SU-DHL-6 (cell line): ENCODE measurements around the gene NXPH1.

Experiments
- H2AFZ ChIP-seq: fragments of 200-600 bp; sonication (generic); 2 replicates; pipeline ENCODE4 v1.6.1; 2014; ENCODE audit warnings: low read depth, mild to moderate bottlenecking, moderate library complexity, mixed read lengths, antibody characterized with exemption, low read length; ENCODE audit not compliant: severe bottlenecking
- H3F3A ChIP-seq: fragments of 200-600 bp; shearing (Covaris generic); 2 replicates; pipeline ENCODE4 v1.6.0; 2016; ENCODE audit warnings: antibody characterized with exemption, mild to moderate bottlenecking; ENCODE audit not compliant: insufficient read depth
- H3K27ac ChIP-seq: fragments of 200-600 bp; sonication (generic); 2 replicates; pipeline ENCODE4 v1.5.1; 2016; ENCODE audit warnings: low read depth, mild to moderate bottlenecking, low read length, moderate library complexity, mixed read lengths
- H3K27me3 ChIP-seq: fragments of 200-600 bp; sonication (generic), shearing (Covaris generic); 2 replicates; pipeline ENCODE4 v1.6.0; 2014; ENCODE audit warnings: mild to moderate bottlenecking, low read length
- H3K36me3 ChIP-seq: fragments of 200-600 bp; sonication (generic); 2 replicates; pipeline ENCODE4 v1.6.1; 2014; ENCODE audit warnings: mild to moderate bottlenecking, low read length, mixed read lengths
- H3K4me2 ChIP-seq: fragments of 300-600, 200-600 bp; shearing (Covaris generic), sonication (generic); 2 replicates; pipeline ENCODE4 v1.6.0; 2014; ENCODE audit warnings: low read length, low read depth, mild to moderate bottlenecking; ENCODE audit not compliant: poor library complexity, severe bottlenecking
- H3K4me3 ChIP-seq: fragments of 200-600 bp; sonication (generic); 2 replicates; pipeline ENCODE4 v1.5.1; 2014; ENCODE audit warnings: antibody characterized with exemption, low read length, mild to moderate bottlenecking, mixed read lengths; ENCODE audit not compliant: insufficient read depth, poor library complexity, severe bottlenecking
- H3K79me2 ChIP-seq: fragments of 200-600 bp; sonication (generic); 2 replicates; pipeline ENCODE4 v1.6.1; 2014; ENCODE audit warnings: mild to moderate bottlenecking, low read length, moderate library complexity; ENCODE audit not compliant: insufficient read depth
- H3K9ac ChIP-seq: fragments of 200-600 bp; sonication (generic); 2 replicates; pipeline ENCODE4 v1.7.0; 2014; ENCODE audit warnings: mild to moderate bottlenecking, low read length
- H3K9me2 ChIP-seq: fragments of 200-600 bp; sonication (generic); replicated peaks from 2 replicates; pipeline ENCODE4 v1.6.1; 2014; ENCODE audit warnings: low read length; ENCODE audit not compliant: insufficient read depth
- H3K9me3 ChIP-seq: fragments of 200-600 bp; sonication (generic); 2 replicates; pipeline ENCODE4 v1.6.1; 2014; ENCODE audit warnings: low read length, mixed read lengths; ENCODE audit not compliant: insufficient read depth
- H4K20me1 ChIP-seq: fragments of 200-600 bp; sonication (generic); 2 replicates; pipeline ENCODE4 v1.6.1; 2014; ENCODE audit warnings: low read depth, mild to moderate bottlenecking, antibody characterized with exemption, low read length, moderate library complexity, mixed read lengths
- EZH2phosphoT487 ChIP-seq: fragments of 200-600 bp; sonication (generic), shearing (Covaris generic); conservative IDR thresholded peaks from 2 replicates; pipeline ENCODE4 v1.6.1; 2018; ENCODE audit warnings: mild to moderate bottlenecking, antibody characterized with exemption, low read length, moderate library complexity, mixed read lengths
- TF ChIP-seq, protein P1 (sequence below): fragments of 200-600 bp; sonication (generic); IDR thresholded peaks from one replicate; pipeline ENCODE4 v1.5.1; 2017; ENCODE audit warnings: antibody characterized with exemption, mild to moderate bottlenecking, low read length, moderate library complexity; ENCODE audit not compliant: insufficient read depth, poor library complexity, severe bottlenecking

Gene NXPH1

DNA sequence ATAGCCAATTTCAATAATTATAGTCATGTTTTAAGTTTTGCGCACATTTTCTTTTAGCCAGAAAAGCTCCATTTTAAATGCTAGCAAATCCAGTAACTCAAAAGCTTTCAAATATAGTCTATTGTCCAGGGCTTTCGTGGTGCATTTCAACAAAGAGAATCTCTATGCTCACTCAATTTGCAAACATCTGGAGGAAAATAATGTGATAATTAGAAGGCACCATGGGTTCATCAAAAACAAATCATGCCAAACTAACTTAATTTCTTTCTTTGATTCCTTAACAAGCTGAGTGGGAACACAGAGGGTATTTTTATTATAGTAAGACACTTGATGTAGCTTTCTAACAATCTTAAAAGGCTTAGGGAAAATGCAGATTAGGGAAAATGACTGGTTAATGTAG, 179.8 kb downstream of the NXPH1 start:
- H3K4me3 ChIP-seq: no peak overlapping the region
- H3K27ac ChIP-seq: no peak overlapping the region
- no peaks in the 10 kb centered on the region for H3K27me3 ChIP-seq
- H3K9me2 ChIP-seq: no peaks in the 10 kb centered on the region
- no peak overlapping the region for H3K9ac ChIP-seq
- H3F3A ChIP-seq: no peaks in the 10 kb centered on the region
- H3K36me3 ChIP-seq: no peaks in the 10 kb centered on the region
- H3K4me2 ChIP-seq: no peak overlapping the region
- no peak overlapping the region for H2AFZ ChIP-seq
- H3K79me2 ChIP-seq: no peaks in the 10 kb centered on the region
- H3K9me3 ChIP-seq: no peaks in the 10 kb centered on the region
- no peaks in the 10 kb centered on the region for H4K20me1 ChIP-seq
- no peak for TF ChIP-seq EZH2phosphoT487
- TF ChIP-seq, protein P1, sequence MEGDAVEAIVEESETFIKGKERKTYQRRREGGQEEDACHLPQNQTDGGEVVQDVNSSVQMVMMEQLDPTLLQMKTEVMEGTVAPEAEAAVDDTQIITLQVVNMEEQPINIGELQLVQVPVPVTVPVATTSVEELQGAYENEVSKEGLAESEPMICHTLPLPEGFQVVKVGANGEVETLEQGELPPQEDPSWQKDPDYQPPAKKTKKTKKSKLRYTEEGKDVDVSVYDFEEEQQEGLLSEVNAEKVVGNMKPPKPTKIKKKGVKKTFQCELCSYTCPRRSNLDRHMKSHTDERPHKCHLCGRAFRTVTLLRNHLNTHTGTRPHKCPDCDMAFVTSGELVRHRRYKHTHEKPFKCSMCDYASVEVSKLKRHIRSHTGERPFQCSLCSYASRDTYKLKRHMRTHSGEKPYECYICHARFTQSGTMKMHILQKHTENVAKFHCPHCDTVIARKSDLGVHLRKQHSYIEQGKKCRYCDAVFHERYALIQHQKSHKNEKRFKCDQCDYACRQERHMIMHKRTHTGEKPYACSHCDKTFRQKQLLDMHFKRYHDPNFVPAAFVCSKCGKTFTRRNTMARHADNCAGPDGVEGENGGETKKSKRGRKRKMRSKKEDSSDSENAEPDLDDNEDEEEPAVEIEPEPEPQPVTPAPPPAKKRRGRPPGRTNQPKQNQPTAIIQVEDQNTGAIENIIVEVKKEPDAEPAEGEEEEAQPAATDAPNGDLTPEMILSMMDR: no peak

- Histone ChIP-seq H3K4me2 (no peak overlapping the region), H3K79me2 (no peaks in the 10 kb centered on the region)
Observed at GRCh38 chr7:8615019-8615418, 181.6 kb downstream of the NXPH1 start.

DNA sequence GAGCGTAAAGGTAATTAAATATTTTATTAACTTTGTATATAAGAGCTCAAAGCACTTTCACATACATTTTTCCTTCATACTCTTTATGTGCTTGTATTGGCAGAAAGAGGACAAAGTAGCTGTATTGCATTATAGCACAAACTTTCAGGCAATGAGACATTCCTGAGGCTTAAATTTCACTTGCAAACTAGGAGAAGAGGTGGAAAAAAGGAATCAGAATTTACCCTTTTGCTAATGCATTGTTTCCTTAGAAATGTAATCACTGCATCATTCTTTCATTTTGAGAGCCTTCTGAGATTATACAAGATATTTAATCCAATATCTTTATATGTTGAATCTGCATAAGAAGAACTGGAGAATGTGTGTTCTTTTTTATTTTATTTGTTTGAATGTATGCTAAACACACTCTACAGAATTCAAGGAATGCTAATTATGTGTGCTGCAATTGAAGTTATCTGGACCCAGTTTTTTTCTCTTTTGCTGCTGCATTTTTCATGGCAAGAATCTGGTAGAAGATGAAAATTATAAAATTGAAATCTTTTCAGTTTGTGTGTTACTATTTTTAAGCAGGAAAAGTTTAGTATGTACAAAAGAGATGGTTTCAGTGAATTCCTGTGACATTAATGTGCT, 185.1 kb downstream of the NXPH1 start:
- Histone ChIP-seq H3F3A (no peaks in the 10 kb centered on the region), H4K20me1 (no peaks in the 10 kb centered on the region), H3K9ac (no peak overlapping the region), H3K27ac (no peak overlapping the region), H2AFZ (no peak overlapping the region), H3K9me2 (no peaks in the 10 kb centered on the region), H3K4me2 (no peak overlapping the region), H3K36me3 (no peaks in the 10 kb centered on the region), H3K79me2 (no peaks in the 10 kb centered on the region), H3K9me3 (no peaks in the 10 kb centered on the region), H3K27me3 (no peaks in the 10 kb centered on the region), H3K4me3 (no peak overlapping the region)
- no peak for TF ChIP-seq EZH2phosphoT487
- TF ChIP-seq, protein P1: no peak

More at GRCh38 chr7:8615019-8615418, 181.6 kb downstream of the NXPH1 start:
- Histone ChIP-seq H3F3A (no peaks in the 10 kb centered on the region), H3K27me3 (no peaks in the 10 kb centered on the region), H3K9ac (no peak overlapping the region), H3K27ac (no peak overlapping the region), H3K4me3 (no peak overlapping the region), H3K9me2 (no peaks in the 10 kb centered on the region), H4K20me1 (no peaks in the 10 kb centered on the region), H3K36me3 (no peaks in the 10 kb centered on the region), H3K9me3 (no peaks in the 10 kb centered on the region), H2AFZ (no peak overlapping the region)
- TF ChIP-seq, protein P1: no peak
- no peak for TF ChIP-seq EZH2phosphoT487

- no peak overlapping the region for H3K4me3 ChIP-seq
- no peaks in the 10 kb centered on the region for H3K9me2 ChIP-seq
- H3K9ac ChIP-seq: no peak overlapping the region
- no peaks in the 10 kb centered on the region for H3F3A ChIP-seq
- no peak overlapping the region for H3K27ac ChIP-seq
- no peaks in the 10 kb centered on the region for H3K9me3 ChIP-seq
- no peak overlapping the region for H2AFZ ChIP-seq
- TF ChIP-seq EZH2phosphoT487: no peak
- TF ChIP-seq, protein P1: no peak
- H4K20me1 ChIP-seq: no peaks in the 10 kb centered on the region
- no peaks in the 10 kb centered on the region for H3K36me3 ChIP-seq
- H3K27me3 ChIP-seq: no peaks in the 10 kb centered on the region
- H3K79me2 ChIP-seq: no peaks in the 10 kb centered on the region
- H3K4me2 ChIP-seq: no peak overlapping the region
Observed at GRCh38 chr7:8620169-8620568, 186.8 kb downstream of the NXPH1 start.
